GM23338 (cell line): ENCODE results near the gene KCTD1. TPM values are rescaled to one million over a fixed set of nuclear protein-coding genes. Genes with fewer than 3 reads are reported as not detected.

ENCODE experiments used
- ATAC-seq: fragments of 200-7000 bp; cut with Tn5 transposase; 3 replicates; pipeline ENCODE4 v1.9.1; 2020
- DNase-seq: peaks from one replicate; pipeline ENCODE4 v3.0.0-alpha.2; 2015; ENCODE audit warnings: low spot score
- H2AFZ ChIP-seq: fragments of 200-600 bp; sonication (generic); 2 replicates; pipeline ENCODE4 v1.8.0; 2016; ENCODE audit warnings: antibody characterized with exemption, mild to moderate bottlenecking, moderate library complexity
- H3F3A ChIP-seq: fragments of 200-600 bp; sonication (generic); replicated peaks from 2 replicates; pipeline ENCODE4 v1.8.0; 2017; ENCODE audit warnings: antibody characterized with exemption, mixed run types, low read depth
- H3K27ac ChIP-seq: fragments of 200-600 bp; sonication (generic); 2 replicates; pipeline ENCODE4 v1.6.1; 2016; ENCODE audit warnings: low read depth
- H3K27me3 ChIP-seq: fragments of 200-600 bp; sonication (generic); 2 replicates; pipeline ENCODE4 v1.8.0; 2016; ENCODE audit warnings: mild to moderate bottlenecking, mixed run types, moderate library complexity; ENCODE audit not compliant: insufficient read depth
- H3K36me3 ChIP-seq: fragments of 200-600 bp; sonication (generic); 2 replicates; pipeline ENCODE4 v1.8.0; 2016; ENCODE audit warnings: mild to moderate bottlenecking; ENCODE audit not compliant: insufficient read depth
- H3K4me1 ChIP-seq: fragments of 200-600 bp; sonication (generic); 2 replicates; pipeline ENCODE4 v1.8.0; 2016; ENCODE audit warnings: mild to moderate bottlenecking, moderate library complexity; ENCODE audit not compliant: insufficient read depth
- H3K4me2 ChIP-seq: fragments of 200-600 bp; sonication (generic); 2 replicates; pipeline ENCODE4 v1.7.1; 2017; ENCODE audit warnings: mixed run types
- H3K4me3 ChIP-seq: fragments of 200-600 bp; sonication (generic); 2 replicates; pipeline ENCODE4 v1.6.1; 2016; ENCODE audit warnings: mixed run types
- H3K79me2 ChIP-seq: fragments of 200-600 bp; sonication (generic); replicated peaks from 2 replicates; pipeline ENCODE4 v1.8.0; 2017; ENCODE audit warnings: mild to moderate bottlenecking; ENCODE audit not compliant: insufficient read depth
- H3K9me2 ChIP-seq: fragments of 200-600 bp; sonication (generic); 2 replicates; pipeline ENCODE4 v1.8.0; 2017; ENCODE audit not compliant: insufficient read depth
- H4K20me1 ChIP-seq: fragments of 200-600 bp; sonication (generic); replicated peaks from 2 replicates; pipeline ENCODE4 v1.8.0; 2017; ENCODE audit warnings: mild to moderate bottlenecking; ENCODE audit not compliant: insufficient read depth
- H3K27ac Mint-ChIP-seq: 2 replicates; pipeline ENCODE4 v1.8.0; 2020; ENCODE audit warnings: inconsistent platforms, mild to moderate bottlenecking, moderate library complexity, mixed read lengths
- H3K27me3 Mint-ChIP-seq: 3 replicates; pipeline ENCODE4 v1.8.0; 2022; ENCODE audit warnings: low read depth, mild to moderate bottlenecking, moderate library complexity, mixed read lengths, inconsistent platforms; ENCODE audit not compliant: insufficient read depth, poor library complexity
- H3K36me3 Mint-ChIP-seq: 3 replicates; pipeline ENCODE4 v1.8.0; 2021; ENCODE audit warnings: low read depth, mild to moderate bottlenecking, inconsistent platforms, moderate library complexity, mixed read lengths
- H3K4me1 Mint-ChIP-seq: 3 replicates; pipeline ENCODE4 v1.8.0; 2020; ENCODE audit warnings: mild to moderate bottlenecking, inconsistent platforms, mixed read lengths
- H3K4me3 Mint-ChIP-seq: 3 replicates; pipeline ENCODE4 v1.8.0; 2021; ENCODE audit warnings: moderate library complexity, mild to moderate bottlenecking, inconsistent platforms, mixed read lengths
- H3K9me3 Mint-ChIP-seq: 3 replicates; pipeline ENCODE4 v1.8.0; 2020; ENCODE audit warnings: moderate library complexity, mild to moderate bottlenecking, inconsistent platforms, mixed read lengths
- CREB1 ChIP-seq: fragments of 250-450 bp; sonication (Bioruptor Pico); IDR thresholded peaks from 2 replicates; pipeline ENCODE4 v1.5.0; 2020; ENCODE audit warnings: low read depth, mild to moderate bottlenecking, moderate library complexity
- EZH2 ChIP-seq: fragments of 200-600 bp; sonication (generic); IDR thresholded peaks from one replicate; pipeline ENCODE4 v1.8.0; 2017; ENCODE audit warnings: antibody characterized with exemption, mild to moderate bottlenecking, low read depth; ENCODE audit not compliant: unreplicated experiment
- EZH2phosphoT487 ChIP-seq: fragments of 200-600 bp; sonication (generic); IDR thresholded peaks from one replicate; pipeline ENCODE4 v1.8.1; 2018; ENCODE audit warnings: antibody characterized with exemption; ENCODE audit not compliant: unreplicated experiment
- JUNB ChIP-seq: IDR thresholded peaks from one replicate; pipeline ENCODE4 v1.6.1; 2016; ENCODE audit warnings: antibody characterized with exemption; ENCODE audit not compliant: unreplicated experiment
- POLR2AphosphoS5 ChIP-seq: IDR thresholded peaks from 2 replicates; pipeline ENCODE4 v1.6.1; 2016; ENCODE audit warnings: antibody characterized with exemption, low read depth
- STAT1 ChIP-seq: IDR thresholded peaks from one replicate; pipeline ENCODE4 v1.6.1; 2016; ENCODE audit warnings: antibody characterized with exemption; ENCODE audit not compliant: unreplicated experiment
- ZNF114 ChIP-seq: fragments of 250-450 bp; sonication (Bioruptor Pico); IDR thresholded peaks from 2 replicates; pipeline ENCODE4 v1.5.0; 2020; ENCODE audit warnings: mild to moderate bottlenecking, moderate library complexity
- polyA plus RNA-seq: library from polyadenylated mRNA; unstranded; fragments of >200 nt; fragmentation: Nextera tagmentation; extraction: Ambion mirVana; gene quantifications from 2 replicates; pipeline ENCODE4 v1.2.1, GENCODE V29; 2016
- total RNA-seq: library from RNA; depleted of rRNA; stranded (reverse); fragments of >200 nt; shearing (Covaris generic); gene quantifications from 2 replicates; pipeline ENCODE4 v1.2.3, GENCODE V29; 2014
- TF ChIP-seq, protein P1 (sequence below): IDR thresholded peaks from one replicate; pipeline ENCODE4 v1.6.1; 2018; ENCODE audit warnings: antibody characterized with exemption; ENCODE audit not compliant: unreplicated experiment
- TF ChIP-seq, protein P2 (sequence below), 2 experiments: fragments of 200-600 bp in 1 of 2; sonication (generic) in 1 of 2; conservative IDR thresholded peaks; 2 replicates each; pipeline versions ENCODE4 v1.5.1 to v1.6.1; 2016 to 2017; ENCODE audit warnings: antibody characterized with exemption in 2 of 2, low read depth in 2 of 2, mild to moderate bottlenecking in 2 of 2, moderate library complexity in 1 of 2

KCTD1 gene
- total and polyA plus RNA-seq, 2 experiments from 2014 or later = 7.1 to 20.5 TPM

DNA sequence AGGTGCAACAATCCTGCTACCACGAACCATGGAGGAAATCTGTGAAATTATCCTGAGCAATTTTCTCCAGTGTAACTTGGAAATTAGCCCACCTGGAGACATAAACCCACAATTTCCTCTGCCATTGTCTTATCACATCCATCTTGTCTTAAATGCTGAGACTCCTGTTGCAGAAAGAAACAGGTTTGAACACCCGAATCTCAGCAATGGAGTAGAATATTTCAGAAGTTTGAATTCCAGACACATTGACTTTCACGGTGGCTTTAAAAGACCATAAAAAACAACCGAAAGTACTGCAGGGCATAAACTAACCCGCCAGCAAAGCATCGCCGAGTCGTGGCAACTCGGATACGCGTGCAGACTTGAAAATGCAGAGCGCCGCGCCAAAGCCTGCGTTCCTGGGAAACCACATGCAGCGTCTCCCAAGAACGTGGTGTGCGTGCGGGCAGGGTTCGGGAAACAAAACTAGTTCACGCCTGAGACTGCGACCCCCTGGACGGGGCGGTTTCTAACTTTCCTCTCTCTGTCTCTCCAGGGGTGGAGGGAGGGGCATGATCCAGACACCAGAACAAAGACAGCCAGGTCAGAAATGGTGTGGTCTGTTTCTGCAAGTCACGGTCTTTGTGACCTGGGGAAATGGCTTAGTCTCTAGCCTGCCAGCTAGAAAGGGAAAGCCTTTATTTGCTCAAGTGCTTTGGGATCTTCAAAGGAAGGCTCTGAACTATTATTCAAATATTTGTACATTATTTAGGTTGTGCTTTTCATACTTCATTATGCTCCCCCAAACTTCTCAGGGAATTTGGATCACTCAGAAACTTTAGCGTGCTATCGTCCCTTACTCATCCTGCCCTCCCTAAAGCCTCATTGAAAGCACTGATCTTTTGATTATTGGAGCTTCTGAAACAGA lies 26.9 kb upstream of the KCTD1 start:
- Mint-ChIP-seq H3K4me3 (peak overlapping the region; percentile 66), H3K4me1 (peaks cover 16% of the 10 kb centered on the region), H3K36me3 (no peaks in the 10 kb centered on the region), H3K27ac (peak overlapping the region; percentile 92), H3K27me3 (peaks cover 4% of the 10 kb centered on the region), H3K9me3 (no peaks in the 10 kb centered on the region)
- peaks cover 28% of the 10 kb centered on the region for H3K27me3 ChIP-seq
- peak overlapping the region; percentile 83 for H2AFZ ChIP-seq
- peak; percentile 83 for DNase-seq
- TF ChIP-seq EZH2 = no peak
- 0 out of 2 replicates have a peak, but pooled peaks have one; percentile 18 for TF ChIP-seq CREB1
- TF ChIP-seq, protein P1, sequence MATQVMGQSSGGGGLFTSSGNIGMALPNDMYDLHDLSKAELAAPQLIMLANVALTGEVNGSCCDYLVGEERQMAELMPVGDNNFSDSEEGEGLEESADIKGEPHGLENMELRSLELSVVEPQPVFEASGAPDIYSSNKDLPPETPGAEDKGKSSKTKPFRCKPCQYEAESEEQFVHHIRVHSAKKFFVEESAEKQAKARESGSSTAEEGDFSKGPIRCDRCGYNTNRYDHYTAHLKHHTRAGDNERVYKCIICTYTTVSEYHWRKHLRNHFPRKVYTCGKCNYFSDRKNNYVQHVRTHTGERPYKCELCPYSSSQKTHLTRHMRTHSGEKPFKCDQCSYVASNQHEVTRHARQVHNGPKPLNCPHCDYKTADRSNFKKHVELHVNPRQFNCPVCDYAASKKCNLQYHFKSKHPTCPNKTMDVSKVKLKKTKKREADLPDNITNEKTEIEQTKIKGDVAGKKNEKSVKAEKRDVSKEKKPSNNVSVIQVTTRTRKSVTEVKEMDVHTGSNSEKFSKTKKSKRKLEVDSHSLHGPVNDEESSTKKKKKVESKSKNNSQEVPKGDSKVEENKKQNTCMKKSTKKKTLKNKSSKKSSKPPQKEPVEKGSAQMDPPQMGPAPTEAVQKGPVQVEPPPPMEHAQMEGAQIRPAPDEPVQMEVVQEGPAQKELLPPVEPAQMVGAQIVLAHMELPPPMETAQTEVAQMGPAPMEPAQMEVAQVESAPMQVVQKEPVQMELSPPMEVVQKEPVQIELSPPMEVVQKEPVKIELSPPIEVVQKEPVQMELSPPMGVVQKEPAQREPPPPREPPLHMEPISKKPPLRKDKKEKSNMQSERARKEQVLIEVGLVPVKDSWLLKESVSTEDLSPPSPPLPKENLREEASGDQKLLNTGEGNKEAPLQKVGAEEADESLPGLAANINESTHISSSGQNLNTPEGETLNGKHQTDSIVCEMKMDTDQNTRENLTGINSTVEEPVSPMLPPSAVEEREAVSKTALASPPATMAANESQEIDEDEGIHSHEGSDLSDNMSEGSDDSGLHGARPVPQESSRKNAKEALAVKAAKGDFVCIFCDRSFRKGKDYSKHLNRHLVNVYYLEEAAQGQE = no peak
- TF ChIP-seq, protein P2, sequence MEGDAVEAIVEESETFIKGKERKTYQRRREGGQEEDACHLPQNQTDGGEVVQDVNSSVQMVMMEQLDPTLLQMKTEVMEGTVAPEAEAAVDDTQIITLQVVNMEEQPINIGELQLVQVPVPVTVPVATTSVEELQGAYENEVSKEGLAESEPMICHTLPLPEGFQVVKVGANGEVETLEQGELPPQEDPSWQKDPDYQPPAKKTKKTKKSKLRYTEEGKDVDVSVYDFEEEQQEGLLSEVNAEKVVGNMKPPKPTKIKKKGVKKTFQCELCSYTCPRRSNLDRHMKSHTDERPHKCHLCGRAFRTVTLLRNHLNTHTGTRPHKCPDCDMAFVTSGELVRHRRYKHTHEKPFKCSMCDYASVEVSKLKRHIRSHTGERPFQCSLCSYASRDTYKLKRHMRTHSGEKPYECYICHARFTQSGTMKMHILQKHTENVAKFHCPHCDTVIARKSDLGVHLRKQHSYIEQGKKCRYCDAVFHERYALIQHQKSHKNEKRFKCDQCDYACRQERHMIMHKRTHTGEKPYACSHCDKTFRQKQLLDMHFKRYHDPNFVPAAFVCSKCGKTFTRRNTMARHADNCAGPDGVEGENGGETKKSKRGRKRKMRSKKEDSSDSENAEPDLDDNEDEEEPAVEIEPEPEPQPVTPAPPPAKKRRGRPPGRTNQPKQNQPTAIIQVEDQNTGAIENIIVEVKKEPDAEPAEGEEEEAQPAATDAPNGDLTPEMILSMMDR (conservative IDR thresholded peaks at IDR 0.05; ENCODE audit: low read depth in 2 of 2) = no peak
- TF ChIP-seq EZH2phosphoT487 = no peak
- peak; percentile 95 for ATAC-seq
- peak overlapping the region; percentile 67 for H3K4me2 ChIP-seq
- no peaks in the 10 kb centered on the region; the same call in 1 of the 2 replicates for H3K4me1 ChIP-seq
- no peaks in the 10 kb centered on the region for H3K79me2 ChIP-seq
- peak overlapping the region; percentile 41 for H3K4me3 ChIP-seq
- H4K20me1 ChIP-seq = no peaks in the 10 kb centered on the region
- no peak overlapping the region for H3K27ac ChIP-seq
- H3K36me3 ChIP-seq = no peaks in the 10 kb centered on the region
- no peaks in the 10 kb centered on the region for H3F3A ChIP-seq
- no peaks in the 10 kb centered on the region for H3K9me2 ChIP-seq

DNA sequence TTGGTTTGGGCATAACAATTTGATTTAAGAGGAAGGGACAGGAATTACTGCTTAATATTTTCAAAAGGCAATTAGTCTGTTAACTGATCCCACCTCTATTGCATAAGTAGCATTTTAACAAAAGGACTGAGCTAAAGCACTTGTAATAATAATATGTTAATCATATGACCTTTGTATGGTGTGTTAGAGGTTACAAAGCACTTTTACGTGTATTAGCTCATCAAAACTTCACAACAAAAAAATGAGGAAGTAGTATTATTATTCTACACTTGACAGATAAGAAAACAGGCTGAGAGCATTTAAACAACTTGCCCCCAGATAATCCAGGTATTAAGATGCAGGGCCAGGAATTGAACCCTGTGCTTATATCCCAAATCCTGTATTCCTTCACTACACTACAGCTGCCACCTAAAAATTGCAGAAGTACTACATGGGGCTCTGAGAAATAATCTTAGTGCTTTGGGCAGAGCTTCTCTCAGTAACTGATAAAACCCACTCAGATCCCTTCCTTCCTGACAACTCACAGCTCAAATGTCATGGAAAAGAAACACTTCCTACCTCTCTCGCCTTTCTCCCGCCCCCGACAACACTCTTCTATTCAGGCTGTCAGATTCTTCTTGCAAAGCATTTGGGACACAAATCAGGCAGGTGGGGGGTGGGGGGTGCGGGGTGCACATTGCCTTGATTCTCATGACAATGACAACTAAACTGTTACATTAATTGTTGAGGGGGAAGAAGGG lies 20.7 kb upstream of the KCTD1 start:
- H3K27ac ChIP-seq = no peak overlapping the region
- 0 out of 2 replicates have a peak overlapping the region, but pooled peaks have one; percentile 41 for H3K27ac Mint-ChIP-seq
- H3K4me2 ChIP-seq = peak overlapping the region; percentile 39; the same call in 1 of the 2 replicates
- H3K9me2 ChIP-seq = no peaks in the 10 kb centered on the region
- peaks cover 26% of the 10 kb centered on the region for H3K27me3 ChIP-seq
- H3K9me3 Mint-ChIP-seq = no peaks in the 10 kb centered on the region
- no peak overlapping the region for H2AFZ ChIP-seq
- no peak overlapping the region for H3K4me3 ChIP-seq
- H3K36me3 Mint-ChIP-seq = no peaks in the 10 kb centered on the region
- ATAC-seq (no peak), DNase-seq (no peak)
- peaks cover 13% of the 10 kb centered on the region for H3K4me1 ChIP-seq
- peaks cover 7% of the 10 kb centered on the region for H3K27me3 Mint-ChIP-seq
- peaks cover 34% of the 10 kb centered on the region for H3K4me1 Mint-ChIP-seq
- no peaks in the 10 kb centered on the region for H3K79me2 ChIP-seq
- no peaks in the 10 kb centered on the region for H4K20me1 ChIP-seq
- H3K36me3 ChIP-seq = no peaks in the 10 kb centered on the region
- peak overlapping the region; percentile 12; the same call in 1 of the 3 replicates for H3K4me3 Mint-ChIP-seq
- H3F3A ChIP-seq = no peaks in the 10 kb centered on the region
- no peak for TF ChIP-seq ZNF114 (CRISPR knock-in tag)
- no peak for TF ChIP-seq STAT1
- no peak for TF ChIP-seq JUNB
- TF ChIP-seq, protein P1 = no peak
- no peak for TF ChIP-seq POLR2AphosphoS5
